HuH-7.5 (cell line): Measurements from ENCODE around the gene DUSP6.

ENCODE experiments used
- DNase-seq: peaks from one replicate; pipeline ENCODE4 v3.0.0; 2011; ENCODE audit warnings: low spot score

The DUSP6 gene, protein sequence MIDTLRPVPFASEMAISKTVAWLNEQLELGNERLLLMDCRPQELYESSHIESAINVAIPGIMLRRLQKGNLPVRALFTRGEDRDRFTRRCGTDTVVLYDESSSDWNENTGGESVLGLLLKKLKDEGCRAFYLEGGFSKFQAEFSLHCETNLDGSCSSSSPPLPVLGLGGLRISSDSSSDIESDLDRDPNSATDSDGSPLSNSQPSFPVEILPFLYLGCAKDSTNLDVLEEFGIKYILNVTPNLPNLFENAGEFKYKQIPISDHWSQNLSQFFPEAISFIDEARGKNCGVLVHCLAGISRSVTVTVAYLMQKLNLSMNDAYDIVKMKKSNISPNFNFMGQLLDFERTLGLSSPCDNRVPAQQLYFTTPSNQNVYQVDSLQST

DNA sequence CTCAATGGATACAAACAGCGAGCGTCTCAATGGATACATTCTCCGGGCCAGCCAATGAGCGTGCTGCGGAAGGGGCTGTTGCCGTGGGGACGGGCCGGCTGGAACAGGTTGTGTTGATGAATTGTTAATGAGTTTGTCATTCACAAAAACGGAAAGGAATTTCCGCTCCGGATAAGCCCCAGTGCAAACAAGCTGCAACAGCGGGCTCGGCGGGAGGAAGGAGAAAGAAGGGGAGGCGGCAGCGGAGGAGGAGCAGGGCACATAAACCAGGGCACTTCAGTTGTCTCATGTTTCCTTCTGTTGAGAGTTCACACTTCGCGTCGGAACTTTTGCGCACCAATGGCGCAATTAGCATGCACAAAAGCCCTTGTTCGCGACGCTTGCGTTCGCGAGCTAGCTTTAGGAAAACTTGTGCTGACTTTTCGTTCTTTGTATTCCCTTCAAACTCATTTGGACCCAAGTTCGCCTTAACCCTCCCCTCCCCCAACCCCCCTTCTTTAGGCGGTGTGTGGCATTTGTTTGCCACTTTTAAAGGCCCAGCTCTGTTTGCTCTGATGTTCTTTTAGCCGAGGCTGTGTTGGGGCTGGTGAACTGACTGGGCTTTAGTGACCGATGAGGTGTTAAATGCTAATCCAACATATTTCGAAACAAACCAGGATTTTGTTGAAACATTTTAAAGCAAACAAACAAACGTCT is at the start of gene DUSP6:
Gene DUSP6, minus strand, starts transcription at position 10 of the 696 bp plus-strand sequence. CDS start 462 bp downstream, outside the sequence.
- peak; percentile 99 for DNase-seq

DNA sequence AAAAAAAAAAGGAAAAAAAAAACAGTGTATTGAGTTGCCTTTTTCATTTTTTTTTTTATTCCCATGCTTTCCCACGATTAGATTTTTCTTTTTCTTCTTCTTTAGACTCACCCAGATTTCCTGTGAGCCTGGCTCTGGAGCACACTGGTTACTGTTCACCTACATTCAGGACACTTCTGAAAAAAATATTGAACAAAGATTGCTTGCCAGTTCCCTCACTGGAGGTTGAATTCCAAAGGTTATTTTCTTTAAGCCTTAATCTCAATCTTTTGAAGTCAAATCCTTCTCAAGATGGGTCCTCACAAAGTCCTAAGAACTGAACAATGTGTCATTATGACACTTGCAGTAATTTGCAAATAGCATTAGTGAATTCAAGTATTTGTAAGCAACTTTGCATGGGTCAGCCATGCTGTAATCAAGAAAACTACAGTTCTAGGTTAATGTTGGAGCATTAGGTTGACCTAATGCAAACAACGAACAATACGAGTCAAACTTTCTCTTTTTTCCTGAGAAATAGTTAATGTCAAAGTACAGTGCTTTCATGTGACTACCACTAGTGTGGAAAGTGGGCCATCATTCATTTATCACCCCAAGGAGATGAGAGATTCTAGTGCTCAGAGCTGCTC is 49.2 kb upstream of the DUSP6 start:
- no peak for DNase-seq

DNA sequence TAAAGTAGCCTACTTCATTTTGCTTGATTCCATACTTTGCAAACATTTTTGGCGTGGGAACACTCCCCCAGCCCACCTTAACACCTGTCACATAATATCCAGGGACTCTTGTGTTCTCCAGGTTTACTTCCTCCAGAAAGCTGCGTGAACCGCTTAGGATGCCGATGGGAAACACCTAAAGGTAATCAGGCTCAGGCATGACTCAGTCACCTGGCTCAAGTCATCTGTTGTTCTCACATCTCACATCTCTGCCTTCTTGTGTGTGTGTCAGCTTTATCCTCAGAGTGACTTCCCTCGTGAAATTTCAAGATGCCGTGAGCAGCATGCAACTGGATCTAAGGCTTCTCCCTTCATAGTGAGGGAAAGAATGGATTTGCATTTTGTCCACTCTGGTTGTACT is 48.1 kb upstream of the DUSP6 start:
- no peak for DNase-seq

DNA sequence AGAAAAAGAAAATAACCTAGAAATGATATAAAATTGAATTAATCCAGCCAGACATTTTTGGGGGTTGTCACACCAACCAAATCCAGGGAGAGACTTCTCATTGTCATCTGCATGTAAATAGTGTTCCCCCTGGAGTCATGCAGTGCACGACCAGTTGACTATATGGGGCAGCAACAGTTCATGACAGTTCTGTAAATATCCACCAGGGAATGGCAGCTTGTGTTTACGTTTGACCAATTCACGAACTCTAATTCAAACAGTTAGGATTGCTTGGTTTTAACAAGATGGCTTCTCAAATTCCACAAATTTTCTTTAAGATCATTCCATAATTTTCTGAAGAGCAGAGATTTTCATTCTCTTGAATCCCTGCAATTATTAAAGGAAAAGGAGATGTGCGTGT is 43.4 kb upstream of the DUSP6 start:
- no peak for DNase-seq

DNA sequence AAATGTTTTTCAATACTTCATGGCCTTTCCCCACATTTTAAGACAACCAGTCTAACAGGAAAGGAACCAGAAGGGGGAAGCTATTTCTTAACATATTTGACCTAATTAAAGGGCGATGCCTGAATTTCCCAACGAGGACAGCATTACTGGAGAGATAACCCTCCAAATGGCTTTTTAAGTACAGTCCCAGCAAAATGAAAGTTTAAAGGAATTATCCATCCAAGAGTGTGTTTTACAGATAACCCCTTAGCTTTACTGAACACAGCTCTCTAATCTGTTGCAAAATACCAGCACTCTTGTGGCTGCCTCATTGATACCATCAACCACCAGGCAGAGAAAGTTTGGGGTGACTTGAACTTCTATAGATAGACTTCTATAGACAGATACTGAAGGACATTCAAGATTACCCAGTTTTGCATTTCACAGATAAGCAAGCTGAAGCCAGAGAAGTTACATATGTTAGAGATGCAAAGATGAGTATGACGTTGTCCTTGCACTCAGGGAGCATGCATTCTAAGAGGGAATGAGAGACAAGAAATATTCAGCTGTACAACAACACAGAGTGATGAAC is 41.3 kb upstream of the DUSP6 start:
- no peak for DNase-seq

DNA sequence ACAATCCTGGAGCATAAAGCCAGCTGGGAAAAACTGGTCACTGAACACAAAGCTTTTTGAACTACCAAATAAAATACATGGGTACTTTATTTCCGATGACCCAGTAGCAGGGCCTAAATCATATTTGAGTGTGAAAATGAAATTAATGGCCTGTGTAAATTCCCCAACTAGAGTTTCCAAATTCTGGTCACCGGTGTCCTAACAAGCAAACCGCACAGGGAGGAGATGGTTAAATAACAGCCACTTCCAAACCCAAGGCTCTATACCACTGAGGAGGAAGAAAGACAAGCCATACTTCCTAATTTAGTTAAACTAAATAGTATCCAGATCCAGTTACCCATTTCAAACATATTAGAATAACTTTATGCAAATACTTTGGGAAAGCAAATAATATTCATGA is 40.1 kb upstream of the DUSP6 start:
- no peak for DNase-seq

DNA sequence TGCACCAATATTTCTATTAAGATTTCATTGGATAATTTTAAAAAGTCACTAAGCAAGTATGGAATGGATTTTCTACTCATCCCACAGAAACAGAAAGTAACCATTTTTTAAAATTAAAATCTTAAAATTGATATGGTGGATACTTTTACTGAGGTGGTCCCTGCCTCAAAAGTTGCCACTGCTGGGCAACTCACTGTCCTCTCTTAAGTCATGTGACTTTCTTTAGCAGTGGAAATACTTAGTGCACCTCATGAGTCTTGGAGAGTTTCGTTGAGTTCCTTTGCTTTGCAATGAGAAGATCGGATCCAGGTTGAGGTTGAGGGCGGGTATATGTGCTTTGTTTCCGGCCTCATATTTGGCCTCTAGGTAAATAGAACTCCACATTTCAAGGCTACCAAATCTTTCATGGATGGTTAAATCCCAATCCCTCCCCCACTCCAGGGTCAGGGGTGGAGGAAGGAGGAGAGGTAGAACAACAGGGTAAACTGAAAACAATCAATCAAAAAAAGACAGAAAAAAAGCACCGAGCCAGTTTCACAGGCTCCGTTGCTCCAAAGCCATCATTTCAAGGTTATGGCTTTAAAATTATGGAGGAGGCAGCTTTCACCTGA is 39.5 kb upstream of the DUSP6 start:
- no peak for DNase-seq

DNA sequence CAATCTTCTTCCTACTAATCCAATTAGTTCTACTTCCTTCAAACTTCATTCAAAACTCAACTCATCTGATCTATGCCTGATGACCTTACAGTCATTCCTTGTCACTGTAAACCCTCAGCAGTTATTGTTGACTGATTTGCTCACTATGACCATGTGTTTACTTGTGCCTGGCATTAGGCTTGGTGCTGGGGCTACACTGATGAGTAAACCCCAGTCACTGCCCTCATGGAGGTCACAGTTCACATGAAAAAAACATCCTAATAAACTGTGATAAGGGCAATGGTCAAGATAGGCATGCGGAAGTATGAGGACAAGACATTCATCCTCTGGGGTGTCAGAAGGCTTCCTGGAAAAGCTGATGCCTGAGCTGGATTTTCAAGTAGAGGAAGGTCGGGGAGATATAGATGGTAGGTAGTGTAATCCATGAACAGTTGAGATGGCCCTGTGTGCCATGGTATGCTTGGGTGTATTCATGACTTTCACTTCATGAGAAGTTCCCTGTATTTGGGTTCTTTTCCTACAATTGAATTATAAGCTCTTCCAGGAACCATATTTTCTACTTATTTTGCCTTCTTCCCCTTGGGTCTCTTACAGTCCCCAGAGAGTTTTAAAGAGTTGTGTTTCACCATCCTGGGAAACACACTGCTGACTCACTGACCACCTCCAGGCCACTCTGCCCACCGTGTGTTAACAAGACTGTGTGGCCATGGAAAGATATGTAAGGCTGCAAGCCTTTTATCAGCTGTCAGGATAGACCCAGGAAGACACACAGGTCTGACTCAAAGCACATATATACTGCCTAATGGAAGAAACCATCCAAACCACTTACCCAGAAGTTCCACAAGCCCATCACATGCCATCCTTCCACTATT is 38.7 kb upstream of the DUSP6 start:
- no peak for DNase-seq

DNA sequence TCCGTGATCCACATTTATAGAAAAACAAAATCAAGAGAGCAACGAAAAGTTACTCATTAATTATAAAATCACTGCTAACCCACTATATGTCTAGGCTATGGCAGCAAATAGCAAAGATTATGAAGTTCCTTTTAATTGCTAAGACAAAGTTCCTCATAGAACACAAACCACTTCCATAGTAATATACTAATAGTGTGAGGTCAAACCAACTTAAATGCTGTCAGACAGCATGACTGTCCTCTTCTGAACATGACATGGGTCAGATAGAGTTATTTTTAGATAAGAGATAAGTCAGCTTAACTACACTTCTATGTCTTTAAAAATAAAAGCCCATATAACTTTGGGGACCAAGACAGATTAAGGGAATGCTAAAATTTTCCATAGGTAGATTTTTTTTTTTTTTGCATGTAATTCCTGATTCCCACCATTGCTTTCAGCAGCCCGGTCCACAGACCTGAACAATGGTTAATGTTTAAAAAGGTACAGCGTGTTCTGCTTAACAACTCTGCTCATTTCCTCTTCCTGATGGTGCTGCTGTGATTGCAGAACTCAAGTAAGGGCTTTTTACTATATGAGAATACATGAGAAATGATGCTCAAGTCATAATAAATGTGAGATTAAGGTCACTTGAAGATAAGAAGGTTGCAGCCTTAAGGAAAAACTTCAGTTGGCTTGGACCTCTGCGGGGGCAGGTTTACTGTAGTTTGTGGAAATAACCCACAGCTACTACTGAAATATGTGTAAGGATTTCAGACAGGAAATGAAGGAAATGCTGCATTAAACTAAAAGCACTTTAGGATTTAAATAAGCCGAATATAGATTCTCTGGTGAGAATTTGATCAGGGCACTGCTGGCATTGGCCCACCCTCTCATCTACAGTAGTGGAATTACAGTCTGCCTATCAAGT is 37.7 kb upstream of the DUSP6 start:
- no peak for DNase-seq

DNA sequence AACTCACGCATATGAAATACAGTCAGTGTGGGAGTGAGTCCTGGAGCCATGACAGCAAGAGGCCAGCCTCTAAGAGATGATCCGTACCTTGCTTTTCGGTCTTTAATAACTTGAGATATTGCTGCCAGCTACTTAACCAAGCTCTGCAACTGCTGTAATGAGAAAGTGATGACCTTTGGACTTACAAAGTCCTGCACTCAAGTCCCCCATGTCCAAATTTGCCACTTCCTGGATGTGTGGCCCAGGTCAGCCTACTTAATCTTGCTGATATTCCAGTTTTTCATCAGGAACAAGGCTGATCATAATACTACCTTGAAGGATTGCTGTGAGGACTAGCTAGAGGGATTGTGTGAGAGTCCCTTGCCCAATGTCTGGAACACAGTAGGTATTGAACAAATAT is 33.8 kb upstream of the DUSP6 start:
- no peak for DNase-seq

DNA sequence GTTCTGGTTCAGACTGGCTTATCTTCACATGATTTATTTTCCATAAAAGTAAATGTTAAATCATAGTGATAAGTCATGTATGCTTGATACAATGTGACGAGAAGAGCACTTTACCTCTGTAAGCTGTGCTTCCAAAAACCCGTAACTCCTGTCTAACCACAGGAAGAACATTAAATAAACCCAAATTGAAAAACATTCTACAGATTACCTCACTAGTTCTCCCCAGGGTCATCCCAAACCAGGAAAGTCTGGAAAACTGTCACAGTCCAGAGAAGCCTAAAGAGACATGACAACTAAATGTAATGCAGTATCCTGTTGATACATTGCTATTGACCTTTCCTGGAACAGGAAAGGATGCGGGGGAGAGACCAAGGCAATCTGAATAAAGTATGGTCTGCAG is 32.5 kb upstream of the DUSP6 start:
- no peak for DNase-seq

DNA sequence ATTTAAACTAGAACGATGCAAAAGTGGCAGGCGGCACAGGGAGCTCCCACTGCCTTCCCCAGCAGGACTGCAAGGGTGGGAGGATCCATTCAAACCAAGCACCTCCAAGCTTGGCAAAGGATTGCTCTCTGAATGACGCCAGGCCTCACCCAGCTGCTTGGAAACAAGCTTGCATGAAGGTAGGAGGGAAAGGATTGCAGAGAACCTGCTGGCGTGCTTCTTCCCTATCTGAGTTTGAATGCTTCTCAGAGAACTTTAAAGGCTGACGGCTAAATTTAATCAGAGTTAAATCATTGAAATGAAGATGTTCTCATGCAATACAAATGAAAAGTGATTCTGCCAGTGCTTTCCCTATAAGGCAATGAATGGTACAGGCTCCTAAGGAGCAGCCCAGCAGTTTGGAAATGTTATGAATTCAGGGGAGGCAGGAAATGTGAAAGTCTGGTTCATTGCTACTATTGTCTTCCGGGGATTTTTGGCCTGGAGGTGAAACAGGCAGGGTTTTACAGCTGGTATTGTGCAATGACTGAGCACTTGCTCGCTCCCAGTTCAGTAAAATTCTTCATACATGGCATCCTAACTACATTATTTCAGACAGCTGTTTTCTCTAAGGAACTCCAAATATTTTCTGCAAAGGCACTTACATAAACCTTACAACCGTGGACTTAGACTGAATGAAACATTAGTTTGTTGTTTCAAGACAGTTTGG is 31.9 kb upstream of the DUSP6 start:
- DNase-seq: no peak

DNA sequence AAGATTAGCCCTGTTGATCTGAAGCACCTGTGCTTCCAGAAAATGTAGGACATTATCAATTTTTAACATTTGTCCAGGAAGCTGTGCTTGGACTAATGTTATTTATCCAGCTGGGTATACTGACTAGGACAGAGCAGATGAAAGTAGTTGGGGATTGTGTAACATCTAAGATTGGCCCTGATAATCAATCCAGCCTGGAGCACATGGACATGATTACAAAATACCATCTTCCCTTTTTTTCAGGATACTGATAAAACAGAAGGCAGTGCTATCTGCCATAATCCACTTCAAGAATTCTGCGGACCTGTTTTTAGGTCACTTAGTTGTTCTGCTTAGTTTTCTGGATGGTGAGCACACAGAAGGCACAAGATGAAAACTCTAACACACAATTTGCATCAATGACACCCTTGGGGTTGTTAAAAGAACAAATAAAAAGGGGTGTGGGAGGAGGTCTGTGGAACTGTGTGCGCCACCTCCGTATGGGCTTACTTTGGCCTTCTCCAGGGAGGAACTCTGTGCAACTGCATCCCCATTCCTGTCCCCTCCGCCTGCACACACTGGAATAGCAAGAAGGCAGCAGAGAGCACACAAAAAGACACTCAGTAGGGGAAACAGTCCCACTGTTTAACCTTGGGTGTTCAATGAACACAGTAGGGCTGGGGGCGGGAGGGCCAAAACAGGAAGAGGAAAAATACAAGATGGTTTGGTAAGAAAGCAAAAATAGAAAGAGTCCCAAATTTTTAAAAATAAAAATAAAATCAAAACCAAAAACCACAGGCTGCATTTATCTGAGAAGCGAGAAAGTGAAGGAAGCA is 31.1 kb upstream of the DUSP6 start:
- DNase-seq: no peak

DNA sequence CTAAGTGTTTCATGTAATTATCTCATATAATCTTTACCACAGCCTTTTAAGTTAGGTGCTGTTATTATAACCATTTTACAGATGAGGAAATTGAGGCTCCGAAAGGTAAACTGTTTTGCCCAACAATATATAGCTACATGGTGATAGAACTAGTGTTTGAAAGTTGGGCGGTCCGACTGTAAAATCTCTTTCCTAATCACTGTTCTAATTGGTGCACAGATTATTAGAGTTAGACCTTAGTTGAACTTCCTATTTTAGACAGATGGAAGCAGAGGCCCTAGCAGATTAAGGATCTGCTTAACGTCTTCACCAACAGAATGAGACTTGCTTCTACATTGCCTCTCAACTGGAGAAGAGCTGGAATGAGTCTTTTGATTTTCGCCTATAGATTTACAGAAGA is 30.0 kb upstream of the DUSP6 start:
- DNase-seq: no peak

DNA sequence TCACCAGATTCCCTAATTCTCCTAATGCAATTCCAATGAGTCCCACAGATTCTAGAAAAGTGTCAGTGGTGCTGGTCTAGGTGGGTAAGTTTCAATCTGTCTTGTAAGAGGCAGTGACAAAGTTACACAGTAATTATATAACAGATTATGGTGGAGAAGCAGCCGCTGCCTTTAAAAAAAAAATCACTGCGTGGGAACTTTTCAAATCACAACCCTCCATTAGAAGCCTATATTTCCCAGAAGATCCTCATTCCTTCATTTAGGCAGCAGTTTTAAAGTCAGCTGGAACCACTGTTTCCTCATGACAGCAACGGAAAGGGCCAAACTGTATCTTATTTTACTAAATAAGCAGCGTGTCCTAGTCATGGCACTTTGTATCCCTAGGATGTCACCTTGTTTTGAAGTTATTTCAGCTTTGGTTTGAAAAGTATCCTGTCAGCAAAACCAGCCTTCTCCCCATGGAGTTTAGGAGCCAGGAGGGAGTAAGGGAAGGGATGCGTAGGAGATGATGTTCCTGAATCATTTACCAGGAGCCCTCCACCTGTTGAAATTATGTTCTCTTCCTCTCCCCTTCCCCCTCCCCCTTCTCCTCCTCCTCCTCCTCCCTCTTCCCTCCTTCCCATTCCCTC is 27.7 kb upstream of the DUSP6 start:
- no peak for DNase-seq

DNA sequence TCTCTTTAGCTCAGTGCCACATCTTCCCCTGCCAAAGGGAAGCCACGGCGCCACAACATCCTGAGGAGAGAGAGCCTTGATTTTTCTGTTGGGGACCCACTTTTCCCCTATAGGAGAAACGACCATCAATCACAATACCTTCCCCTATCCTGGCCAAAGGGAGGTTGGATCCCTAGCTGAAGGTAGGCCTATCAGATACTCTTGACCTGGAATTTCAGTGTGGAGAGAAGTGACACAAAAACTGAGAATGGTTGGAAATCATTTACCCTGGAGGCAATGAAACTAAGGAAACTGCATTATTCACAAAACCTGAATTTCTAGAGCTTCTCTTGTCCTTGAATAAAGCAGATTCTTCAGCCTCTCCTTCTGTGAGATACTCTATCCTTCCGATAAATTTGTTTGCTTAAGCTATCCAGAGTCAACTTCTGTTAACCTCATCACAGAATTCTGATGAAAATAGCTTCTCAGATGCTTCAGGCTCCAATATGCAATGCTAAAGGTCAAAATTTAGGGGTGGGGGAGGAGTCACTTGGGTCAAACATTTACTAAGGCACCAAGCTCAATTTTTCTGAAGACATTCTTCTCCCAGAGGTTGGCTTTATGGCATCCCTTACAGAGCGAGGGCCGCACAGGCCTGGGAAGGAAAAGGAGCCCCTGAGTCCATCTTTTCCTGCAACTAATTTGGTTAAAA is 27.0 kb upstream of the DUSP6 start:
- DNase-seq: no peak

DNA sequence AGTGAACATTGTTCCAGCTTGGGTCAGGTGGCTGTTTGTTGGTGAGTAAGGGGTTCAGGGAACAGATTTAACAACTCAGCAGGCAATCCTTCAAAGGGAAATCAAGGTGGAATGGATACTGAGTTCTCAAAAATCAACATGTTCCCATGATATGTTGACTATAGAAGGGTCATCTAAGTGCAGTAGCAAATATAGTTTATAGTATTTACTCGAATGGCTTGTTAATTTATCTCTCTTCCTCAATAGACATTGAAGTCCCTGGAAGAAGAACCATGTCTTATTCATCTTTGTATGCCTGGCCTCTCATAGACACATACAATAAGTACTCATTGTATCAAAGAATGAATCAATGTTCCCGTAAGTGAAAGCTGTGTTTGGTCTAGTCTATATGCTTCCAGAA is 24.5 kb upstream of the DUSP6 start:
- no peak for DNase-seq

DNA sequence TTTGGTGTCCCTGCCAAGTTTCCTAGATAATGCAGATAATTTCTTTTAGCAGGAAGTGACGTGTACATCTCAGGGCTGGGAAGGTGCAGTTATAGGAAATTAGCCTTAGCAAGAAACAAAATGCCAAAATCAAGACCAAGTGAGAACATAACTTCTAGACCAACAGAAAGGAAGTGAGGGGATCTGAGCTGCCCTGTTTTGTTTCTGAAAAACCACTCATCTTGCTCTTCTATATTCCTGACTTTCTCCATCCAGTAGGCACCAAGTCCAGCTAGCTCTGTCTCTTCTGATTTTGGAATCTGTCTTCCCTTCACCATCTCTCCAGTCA is 23.9 kb upstream of the DUSP6 start:
- DNase-seq: no peak
